Thyroid gland (tissue), 4 donors: ENCODE results near the gene PIN1.
"Not testable (repeated sequence)": the region's sequence is repeated elsewhere in the genome, so short reads cannot be mapped to it uniquely, and the experiment has no call there.

ENCODE experiments used
- POLR2A ChIP-seq, 2 donors: fragments of 450-650 bp; IDR thresholded peaks; one replicate each; pipeline ENCODE4 v1.6.1; 2017; ENCODE audit warnings: antibody characterized with exemption in 2 of 2, mild to moderate bottlenecking in 2 of 2, moderate library complexity in 1 of 2
- TF ChIP-seq, protein P1 (sequence below), 6 experiments: fragments of 200-600 bp in 3 of 6; fragments of 450-650 bp in 3 of 6; sonication (generic) in 3 of 6; IDR thresholded peaks; one replicate each; pipeline ENCODE4 v1.5.1; 2016 to 2019; ENCODE audit warnings: antibody characterized with exemption in 6 of 6, mild to moderate bottlenecking in 2 of 6, inconsistent platforms in 1 of 6, moderate library complexity in 1 of 6

DNA sequence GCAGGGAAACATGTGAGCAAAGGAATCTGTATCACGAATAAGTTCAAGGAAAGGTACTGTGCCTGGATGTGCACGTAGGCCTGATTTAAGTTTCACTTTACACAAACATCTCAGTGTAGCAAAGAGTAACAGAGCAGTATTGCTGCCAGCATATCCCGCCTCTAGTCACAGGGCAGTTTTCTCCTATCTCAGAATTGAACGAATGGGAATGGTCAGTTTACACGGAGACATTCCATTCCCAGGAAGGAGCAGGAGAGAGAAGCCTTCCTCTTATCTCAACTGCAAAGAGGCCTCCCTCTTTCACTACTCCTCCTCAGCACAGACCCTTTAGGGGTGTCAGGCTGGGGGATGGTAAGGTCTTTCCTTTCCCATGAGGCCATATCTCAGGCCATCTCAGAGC is 45.5 kb upstream of the PIN1 start:
- TF ChIP-seq, protein P1, sequence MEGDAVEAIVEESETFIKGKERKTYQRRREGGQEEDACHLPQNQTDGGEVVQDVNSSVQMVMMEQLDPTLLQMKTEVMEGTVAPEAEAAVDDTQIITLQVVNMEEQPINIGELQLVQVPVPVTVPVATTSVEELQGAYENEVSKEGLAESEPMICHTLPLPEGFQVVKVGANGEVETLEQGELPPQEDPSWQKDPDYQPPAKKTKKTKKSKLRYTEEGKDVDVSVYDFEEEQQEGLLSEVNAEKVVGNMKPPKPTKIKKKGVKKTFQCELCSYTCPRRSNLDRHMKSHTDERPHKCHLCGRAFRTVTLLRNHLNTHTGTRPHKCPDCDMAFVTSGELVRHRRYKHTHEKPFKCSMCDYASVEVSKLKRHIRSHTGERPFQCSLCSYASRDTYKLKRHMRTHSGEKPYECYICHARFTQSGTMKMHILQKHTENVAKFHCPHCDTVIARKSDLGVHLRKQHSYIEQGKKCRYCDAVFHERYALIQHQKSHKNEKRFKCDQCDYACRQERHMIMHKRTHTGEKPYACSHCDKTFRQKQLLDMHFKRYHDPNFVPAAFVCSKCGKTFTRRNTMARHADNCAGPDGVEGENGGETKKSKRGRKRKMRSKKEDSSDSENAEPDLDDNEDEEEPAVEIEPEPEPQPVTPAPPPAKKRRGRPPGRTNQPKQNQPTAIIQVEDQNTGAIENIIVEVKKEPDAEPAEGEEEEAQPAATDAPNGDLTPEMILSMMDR (IDR thresholded peaks at IDR 0.05) = not testable (repeated sequence)
- not testable (repeated sequence) for TF ChIP-seq POLR2A (IDR thresholded peaks at IDR 0.05)
